WTC11 (cell line): ENCODE results near the gene COL18A1.

Source experiments
- CREB1 ChIP-seq: sonication (generic); formaldehyde crosslinking; IDR thresholded peaks from 2 replicates; pipeline ENCODE4 v1.8.0; 2023; ENCODE audit warnings: mild to moderate bottlenecking, missing genetic modification reagents
- KAT7 ChIP-seq: sonication (generic); formaldehyde crosslinking; IDR thresholded peaks from 2 replicates; pipeline ENCODE4 v1.8.1; 2023; ENCODE audit warnings: missing genetic modification reagents, mild to moderate bottlenecking, borderline replicate concordance
- SMAD3 ChIP-seq: sonication (generic); formaldehyde crosslinking; IDR thresholded peaks from 2 replicates; pipeline ENCODE4 v1.8.0; 2022; ENCODE audit warnings: missing genetic modification reagents, mild to moderate bottlenecking, borderline replicate concordance
- TEAD4 ChIP-seq: sonication (generic); formaldehyde crosslinking; IDR thresholded peaks from 2 replicates; pipeline ENCODE4 v1.8.0; 2022; ENCODE audit warnings: mild to moderate bottlenecking, missing genetic modification reagents
- TF ChIP-seq, protein P1 (sequence below): sonication (generic); formaldehyde crosslinking; IDR thresholded peaks from 2 replicates; pipeline ENCODE4 v1.8.1; 2023; ENCODE audit warnings: mild to moderate bottlenecking, missing genetic modification reagents, moderate library complexity
- TF ChIP-seq, protein P2 (sequence below): fragments of 200-600 bp; IDR thresholded peaks from 2 replicates; pipeline ENCODE4 v1.8.0; 2022; ENCODE audit warnings: antibody characterized with exemption
- TF ChIP-seq, protein P3 (sequence below): sonication (generic); formaldehyde crosslinking; IDR thresholded peaks from 2 replicates; pipeline ENCODE4 v1.8.0; 2022; ENCODE audit warnings: mild to moderate bottlenecking, missing genetic modification reagents

GRCh38 chr21:45383615-45384201, 21.3 kb upstream of the COL18A1 start:
- TF ChIP-seq, protein P1, sequence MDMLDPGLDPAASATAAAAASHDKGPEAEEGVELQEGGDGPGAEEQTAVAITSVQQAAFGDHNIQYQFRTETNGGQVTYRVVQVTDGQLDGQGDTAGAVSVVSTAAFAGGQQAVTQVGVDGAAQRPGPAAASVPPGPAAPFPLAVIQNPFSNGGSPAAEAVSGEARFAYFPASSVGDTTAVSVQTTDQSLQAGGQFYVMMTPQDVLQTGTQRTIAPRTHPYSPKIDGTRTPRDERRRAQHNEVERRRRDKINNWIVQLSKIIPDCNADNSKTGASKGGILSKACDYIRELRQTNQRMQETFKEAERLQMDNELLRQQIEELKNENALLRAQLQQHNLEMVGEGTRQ (CRISPR knock-in tag), result no peak
- TF ChIP-seq, protein P2, sequence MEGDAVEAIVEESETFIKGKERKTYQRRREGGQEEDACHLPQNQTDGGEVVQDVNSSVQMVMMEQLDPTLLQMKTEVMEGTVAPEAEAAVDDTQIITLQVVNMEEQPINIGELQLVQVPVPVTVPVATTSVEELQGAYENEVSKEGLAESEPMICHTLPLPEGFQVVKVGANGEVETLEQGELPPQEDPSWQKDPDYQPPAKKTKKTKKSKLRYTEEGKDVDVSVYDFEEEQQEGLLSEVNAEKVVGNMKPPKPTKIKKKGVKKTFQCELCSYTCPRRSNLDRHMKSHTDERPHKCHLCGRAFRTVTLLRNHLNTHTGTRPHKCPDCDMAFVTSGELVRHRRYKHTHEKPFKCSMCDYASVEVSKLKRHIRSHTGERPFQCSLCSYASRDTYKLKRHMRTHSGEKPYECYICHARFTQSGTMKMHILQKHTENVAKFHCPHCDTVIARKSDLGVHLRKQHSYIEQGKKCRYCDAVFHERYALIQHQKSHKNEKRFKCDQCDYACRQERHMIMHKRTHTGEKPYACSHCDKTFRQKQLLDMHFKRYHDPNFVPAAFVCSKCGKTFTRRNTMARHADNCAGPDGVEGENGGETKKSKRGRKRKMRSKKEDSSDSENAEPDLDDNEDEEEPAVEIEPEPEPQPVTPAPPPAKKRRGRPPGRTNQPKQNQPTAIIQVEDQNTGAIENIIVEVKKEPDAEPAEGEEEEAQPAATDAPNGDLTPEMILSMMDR, result no peak
- TF ChIP-seq, protein P3, sequence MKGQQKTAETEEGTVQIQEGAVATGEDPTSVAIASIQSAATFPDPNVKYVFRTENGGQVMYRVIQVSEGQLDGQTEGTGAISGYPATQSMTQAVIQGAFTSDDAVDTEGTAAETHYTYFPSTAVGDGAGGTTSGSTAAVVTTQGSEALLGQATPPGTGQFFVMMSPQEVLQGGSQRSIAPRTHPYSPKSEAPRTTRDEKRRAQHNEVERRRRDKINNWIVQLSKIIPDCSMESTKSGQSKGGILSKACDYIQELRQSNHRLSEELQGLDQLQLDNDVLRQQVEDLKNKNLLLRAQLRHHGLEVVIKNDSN (CRISPR knock-in tag), result no peak
- TF ChIP-seq CREB1 (CRISPR knock-in tag), result no peak
- no peak for TF ChIP-seq KAT7 (CRISPR knock-in tag)
- TF ChIP-seq SMAD3 (CRISPR knock-in tag), result no peak
- no peak for TF ChIP-seq TEAD4
